Measurements from ENCODE around the gene TSPOAP1.

TSPOAP1 gene

DNA sequence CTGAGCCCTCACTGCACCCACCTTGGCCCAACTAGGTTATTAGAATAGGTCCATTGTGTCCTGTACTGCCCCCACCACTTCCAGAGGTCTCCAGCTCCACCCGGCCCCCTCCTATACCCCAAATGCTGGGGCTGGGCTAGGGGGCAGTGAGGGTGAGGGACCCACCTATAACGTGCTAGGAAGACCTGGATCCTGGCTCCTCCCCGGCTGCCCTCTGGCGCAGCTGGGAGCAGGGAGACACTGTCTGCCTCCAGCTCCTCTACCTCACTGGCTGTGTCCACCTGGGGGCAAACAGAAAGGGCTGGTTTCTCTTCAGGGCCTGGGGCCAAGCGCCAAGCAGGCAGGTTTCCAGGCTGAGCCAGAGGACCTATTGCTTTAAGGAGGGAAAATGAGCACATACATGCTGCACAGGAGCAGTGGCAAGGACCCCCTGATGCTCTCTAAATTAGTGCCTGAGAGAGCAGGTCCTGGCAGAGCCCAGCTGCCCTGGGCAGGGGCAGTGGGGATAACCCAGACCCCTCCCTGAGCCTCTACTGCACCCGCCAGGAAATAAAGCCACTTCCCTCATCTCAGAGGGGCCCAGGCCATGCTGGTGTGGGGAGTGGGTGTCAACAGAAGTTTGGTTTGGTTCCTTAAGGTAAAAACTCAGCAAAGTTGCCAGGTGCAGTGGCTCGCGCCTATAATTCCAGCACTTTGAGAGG lies 12.2 kb downstream of the TSPOAP1 start:
- no peak for DNase-seq

DNA sequence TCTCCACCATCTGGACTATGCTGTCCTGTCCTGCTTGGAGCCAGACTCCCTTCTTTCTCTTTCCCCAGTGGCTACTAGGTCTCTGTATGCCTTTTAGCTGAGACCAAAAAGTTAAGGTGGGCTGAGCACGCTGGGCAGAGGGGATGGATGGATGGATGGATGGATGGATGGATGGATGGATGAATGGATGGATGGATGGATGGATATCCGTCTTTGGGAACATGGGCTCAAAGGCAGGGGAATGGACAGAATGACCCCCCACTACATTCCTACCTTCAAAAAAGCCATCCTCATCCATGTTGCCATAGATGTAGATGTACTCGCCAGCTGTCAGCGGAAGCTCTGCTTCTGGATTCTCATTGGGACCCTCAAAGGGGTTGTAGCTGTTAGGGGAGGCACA lies 12.8 kb downstream of the TSPOAP1 start:
- no peak for DNase-seq

- no peak for DNase-seq
Observed at GRCh38 chr17:58315281-58315711, 13.3 kb downstream of the TSPOAP1 start.

GRCh38 chr17:58314706-58315015 lies 13.9 kb downstream of the TSPOAP1 start:
- DNase-seq: no peak

GRCh38 chr17:58313815-58314705 lies 14.5 kb downstream of the TSPOAP1 start:
- no peak for DNase-seq

- no peak for DNase-seq
Observed at GRCh38 chr17:58312829-58313228, 15.8 kb downstream of the TSPOAP1 start.

DNA sequence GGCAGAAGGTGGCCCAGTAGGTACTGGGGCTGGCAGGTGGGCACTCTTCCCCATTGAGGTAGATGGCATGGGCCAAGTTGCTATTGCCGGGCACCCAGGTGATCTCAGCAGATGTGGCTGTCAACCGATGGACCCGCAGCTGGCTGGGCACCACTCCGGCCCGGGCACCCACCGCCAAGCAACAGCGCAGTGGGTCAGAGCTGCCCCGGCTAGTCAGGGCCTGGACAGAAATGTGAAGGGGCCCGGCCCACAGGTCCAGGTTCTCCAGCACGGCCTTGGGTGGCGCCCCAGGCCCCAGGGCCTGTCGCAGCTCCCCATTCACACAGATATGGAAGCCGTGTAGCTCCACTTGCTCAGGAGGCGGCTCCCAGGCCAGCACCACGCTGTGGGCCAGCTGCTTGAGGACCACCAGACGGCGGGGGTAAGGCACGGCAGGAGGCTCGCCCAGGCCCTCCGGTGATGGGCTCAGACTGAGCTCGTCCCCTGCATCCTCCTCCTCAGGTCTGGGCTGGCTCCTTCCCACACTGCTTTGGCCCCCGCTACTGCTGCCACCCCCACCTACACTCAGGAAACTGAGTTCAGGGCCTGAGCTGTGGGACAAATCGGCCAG lies 16.5 kb downstream of the TSPOAP1 start:
- DNase-seq: no peak

DNA sequence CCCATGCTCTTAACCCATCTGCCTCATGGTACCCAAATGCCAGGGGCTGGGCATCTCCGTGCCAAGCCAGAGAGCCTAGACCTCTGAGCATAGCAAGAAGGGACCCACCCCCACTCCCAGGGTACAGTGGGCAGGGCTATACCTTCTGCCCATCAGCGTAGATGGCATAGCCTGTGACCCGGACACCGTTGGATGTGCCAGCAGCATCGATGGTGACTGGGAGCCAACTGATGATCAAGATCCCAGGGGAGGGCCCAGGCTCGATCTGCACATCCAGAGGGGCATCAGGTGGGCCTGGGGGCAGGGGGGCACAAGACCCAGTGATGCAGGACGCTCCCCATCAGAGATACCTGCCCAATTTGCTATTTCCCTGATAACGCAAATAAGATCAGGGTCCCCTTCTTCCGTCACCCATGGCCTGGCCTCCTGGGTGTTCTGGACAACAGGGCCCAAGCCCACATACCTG lies 17.1 kb downstream of the TSPOAP1 start:
- DNase-seq: no peak

DNA sequence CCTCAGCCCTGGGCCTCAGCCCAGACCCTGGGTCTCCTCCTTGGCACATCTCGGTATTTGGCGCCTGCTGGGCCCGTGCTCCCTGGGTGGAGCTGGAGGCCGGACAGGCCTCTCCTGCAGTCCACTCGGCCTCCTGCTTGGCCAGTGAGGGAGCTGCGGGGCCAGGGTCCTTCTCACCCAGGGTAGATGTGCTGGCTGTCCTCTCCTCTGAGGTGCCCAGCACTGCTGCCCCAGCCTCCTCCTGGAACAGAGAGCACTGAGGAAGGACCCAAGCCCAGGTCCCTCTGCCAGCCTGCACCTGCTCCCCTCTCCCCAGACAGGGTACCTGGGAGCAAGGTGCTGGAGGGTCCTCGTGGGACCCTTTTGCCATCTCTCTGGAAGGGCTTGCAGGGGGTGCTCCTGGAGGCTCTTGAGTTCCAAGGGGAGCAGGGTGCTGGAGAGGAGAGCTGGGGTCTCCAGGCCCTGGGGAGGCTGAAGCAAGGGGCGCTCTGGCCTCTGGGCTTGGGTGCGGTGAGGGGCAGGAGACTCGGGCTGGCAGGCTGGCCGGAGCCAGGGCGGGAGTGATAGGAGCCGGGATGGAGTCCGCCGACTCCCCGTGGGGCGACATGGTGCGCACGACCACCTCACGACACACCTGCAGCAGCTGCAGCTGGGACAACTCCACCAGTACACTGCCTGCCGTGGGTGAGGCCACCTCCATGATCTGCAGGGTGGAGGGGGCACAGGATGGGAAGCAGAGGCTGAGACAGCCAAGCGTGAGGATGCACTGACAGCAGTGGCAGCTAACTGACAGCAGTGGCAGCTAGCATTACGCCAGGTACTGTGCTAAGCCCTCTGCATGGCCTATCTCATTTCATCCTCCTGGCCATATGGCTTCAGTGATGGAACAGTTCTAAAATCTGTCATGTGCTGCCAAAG lies 17.8 kb downstream of the TSPOAP1 start:
- DNase-seq: no peak

GRCh38 chr17:58309918-58310259 lies 18.7 kb downstream of the TSPOAP1 start:
- DNase-seq: no peak

DNA sequence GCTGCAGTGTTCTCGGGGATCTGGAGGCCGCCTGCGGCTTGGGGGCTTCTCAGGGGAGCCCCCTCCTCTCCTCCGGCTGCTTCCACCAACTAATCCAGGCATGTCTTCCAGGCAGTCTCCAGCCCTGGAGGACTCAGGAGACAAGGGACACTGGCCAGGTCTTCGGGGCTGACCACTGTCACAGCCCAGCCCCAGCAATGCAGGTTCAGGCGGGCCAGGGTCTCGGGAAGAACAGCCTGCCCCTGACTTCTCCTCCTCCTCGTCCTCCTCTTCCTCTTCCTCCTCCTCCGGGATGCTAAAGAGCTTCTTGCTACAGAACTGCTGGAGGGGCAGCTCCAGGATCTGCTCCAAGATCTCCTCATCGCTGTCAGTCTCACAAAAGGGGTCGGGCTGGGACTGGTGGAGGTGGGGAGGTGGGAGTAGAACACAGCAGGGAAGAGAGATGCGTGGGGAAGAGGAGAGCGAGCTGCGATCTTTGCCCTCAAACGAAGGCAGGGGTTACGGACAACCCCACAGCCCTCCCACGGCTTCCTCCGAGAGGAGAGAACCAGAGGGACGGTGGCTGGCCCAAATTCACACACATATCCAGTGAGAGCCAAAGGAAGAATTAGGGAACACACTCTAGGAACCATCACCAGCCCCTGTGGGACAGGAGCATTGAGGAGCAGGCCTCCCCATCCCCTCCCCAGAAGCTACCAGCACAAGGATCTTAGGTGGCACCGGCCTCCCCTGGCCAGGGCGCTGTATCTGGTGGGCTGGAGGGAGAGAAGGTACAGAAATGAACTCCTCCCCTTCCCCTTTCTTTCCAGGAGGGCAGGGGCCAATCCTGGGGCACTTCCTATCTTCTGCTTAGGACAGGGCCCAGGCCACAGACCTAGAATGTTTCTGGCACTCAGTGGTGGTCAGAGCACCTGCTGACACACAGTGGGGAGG lies 19.3 kb downstream of the TSPOAP1 start:
- DNase-seq: no peak

DNA sequence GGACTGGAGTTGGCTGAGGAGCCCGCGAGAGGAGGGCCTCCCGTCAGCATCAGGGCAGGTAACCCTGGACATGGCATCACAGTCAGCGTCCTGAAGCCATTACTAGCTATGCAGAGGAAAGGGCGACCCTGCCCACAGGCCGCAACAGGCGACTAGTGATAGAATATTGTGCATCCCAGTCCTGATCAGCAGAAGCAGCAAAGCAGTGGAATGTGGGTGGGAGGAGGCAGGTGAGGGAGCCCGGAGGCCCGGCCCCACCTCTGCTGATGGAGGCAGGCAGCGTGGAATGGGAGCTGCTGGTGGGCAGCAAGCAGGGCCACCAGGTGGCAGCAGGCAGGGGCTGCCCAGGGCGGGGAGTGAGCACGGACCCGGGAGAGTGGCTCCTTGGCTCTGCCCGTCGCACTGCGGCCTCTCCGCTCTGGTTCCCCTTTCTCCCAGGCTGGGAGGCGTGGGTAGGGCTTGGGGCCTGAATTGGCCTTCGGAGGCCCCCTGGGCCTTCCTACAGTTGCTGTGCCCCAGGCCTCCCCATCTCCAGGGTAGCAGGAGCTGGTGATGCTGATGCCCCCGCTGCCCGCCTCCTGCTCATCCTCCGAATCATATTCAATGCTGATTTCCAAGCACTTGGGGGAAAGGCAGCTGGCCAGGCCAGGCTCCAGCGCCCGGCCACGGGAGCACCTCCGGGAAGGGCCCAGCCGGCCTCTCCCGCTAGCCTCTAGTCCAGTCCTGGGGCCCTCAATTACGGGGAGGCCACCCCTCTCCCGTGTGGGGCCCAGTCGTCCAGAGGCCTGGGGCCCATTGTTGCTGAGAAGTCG lies 20.2 kb downstream of the TSPOAP1 start:
- no peak for DNase-seq

DNA sequence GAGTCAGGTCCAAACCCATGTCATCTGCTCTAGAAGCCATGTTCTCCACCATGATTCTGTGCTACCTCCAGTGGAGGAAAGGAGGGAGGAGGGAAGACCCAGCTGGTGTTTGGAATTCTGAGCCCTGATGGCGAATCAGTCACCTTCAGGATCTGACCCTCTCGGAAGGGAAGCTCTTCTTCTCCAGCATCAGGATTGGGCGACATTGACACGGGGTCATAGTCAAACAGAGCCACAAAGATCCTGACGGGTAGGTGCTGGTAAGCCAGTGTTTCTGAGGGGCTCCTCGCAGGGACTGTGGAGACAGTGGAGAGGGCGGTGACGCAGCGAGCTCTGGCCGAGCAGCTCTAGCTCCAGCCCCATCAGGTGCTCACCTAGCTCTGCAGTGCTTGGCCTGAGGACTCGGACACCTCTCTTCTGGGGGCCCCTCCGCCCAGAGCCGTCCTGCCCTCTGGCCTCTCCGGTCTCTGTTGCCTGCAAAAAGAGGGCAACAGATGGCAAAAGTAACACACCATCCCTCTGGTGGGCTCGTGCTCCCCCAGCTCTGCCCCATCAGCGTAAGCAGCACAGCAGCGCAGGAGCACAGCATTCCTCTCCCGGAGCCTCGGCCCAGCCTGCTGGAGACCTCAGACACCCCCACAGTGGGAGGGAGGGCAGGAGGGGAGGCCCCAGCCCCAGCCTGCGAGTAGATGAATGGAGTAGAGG lies 21.0 kb downstream of the TSPOAP1 start:
- DNase-seq: no peak

- no peak for DNase-seq
Observed at GRCh38 chr17:58306131-58306951, 22.3 kb downstream of the TSPOAP1 start.

GRCh38 chr17:58305626-58306025 lies 23.0 kb downstream of the TSPOAP1 start:
- no peak for DNase-seq

DNA sequence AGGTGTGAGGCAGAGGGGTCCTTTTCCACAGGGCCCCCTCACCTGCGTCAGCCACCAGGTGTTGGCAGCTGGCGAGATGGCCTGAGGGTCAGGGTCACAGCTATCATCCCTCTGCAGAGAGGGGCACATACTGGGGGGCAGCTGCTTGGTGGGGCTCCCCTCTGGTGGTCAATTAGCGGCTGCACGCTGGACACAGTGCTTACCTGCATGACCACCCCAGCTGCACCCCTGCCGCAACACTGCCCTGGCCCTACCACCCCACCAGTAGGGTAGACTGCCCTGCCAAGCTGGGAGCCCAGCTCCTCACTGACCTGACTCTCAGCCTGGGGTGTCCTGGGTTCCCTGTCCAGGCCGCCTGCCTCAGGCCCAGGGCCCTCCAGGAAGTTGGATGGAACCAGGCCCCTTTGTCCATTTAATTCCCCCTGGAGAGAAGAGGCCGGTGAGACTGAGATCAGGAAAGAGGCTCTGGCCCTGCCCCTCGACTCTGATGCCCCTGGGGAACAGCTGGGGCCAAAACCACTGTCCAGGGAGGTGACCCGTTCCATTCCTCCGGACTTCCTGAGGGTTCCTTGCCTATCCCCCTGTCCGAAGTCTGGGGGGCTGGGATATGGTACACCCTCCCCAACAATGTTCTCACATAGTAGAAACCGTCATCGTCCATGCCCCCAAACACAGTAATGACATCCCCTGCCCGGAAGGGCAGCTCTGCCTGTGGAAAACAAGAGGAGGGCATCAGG lies 23.7 kb downstream of the TSPOAP1 start:
- no peak for DNase-seq

- peak; percentile 69 for DNase-seq
Observed at GRCh38 chr17:58303971-58304749, 24.4 kb downstream of the TSPOAP1 start.
